Measurements from ENCODE around the gene EPS15. TPM values are rescaled to one million over a fixed set of nuclear protein-coding genes. Genes with fewer than 3 reads are reported as not detected.

The EPS15 gene
- polyA plus RNA-seq, 1 donor (not counting 4 experiments of a cell fraction or from before 2014, with no cell fraction given): 33.2 TPM

DNA sequence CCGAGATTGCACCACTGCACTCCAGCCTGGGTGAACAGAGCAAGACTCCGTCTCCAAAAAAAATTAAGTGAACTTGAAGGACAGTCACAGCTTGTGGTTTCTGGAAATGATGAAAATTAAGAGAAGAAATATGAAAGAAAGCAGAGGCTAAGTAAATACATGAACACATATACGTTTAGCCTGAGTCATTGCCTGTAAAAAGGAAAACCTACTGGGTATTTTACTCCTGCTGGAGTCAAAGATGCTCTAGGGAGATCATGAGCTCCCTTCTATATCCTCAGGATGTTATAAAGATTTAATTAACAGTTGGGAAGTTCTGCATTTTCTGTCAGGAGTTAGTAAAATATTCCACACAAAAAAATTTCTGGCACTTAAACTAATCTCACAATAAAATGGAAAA, 145.2 kb downstream of the EPS15 start:
- H3K4me3 ChIP-seq (ENCODE audit: control insufficient read depth in 2 of 3, extremely low read depth in 1 of 3, insufficient read depth in 2 of 3, low read depth in 1 of 3, low read length in 3 of 3): no peak overlapping the region
- H2AFZ ChIP-seq (ENCODE audit: control insufficient read depth, low read length): no peak overlapping the region
- no peak overlapping the region for H3K9ac ChIP-seq (ENCODE audit: control insufficient read depth, extremely low read depth, insufficient read depth, low read length)
- no peak overlapping the region for H3K4me2 ChIP-seq (ENCODE audit: control insufficient read depth, extremely low read depth, insufficient read depth, low read depth, low read length)
- H3K79me2 ChIP-seq (ENCODE audit: control insufficient read depth, insufficient read depth, low read length): no peaks in the 10 kb centered on the region
- no peaks in the 10 kb centered on the region for H3K27me3 ChIP-seq (ENCODE audit: control insufficient read depth, extremely low read depth, insufficient read depth, low read length)
- dilution Hi-C loops (cut with MboI; ENCODE audit: extremely low pct_ligation_motif_present, low sequenced_read_pairs): no loop called here
- DNase-seq (ENCODE audit: low read depth, low spot score) (no peak), FAIRE-seq (no peak)
- H4K20me1 ChIP-seq (ENCODE audit: control insufficient read depth, extremely low read depth, insufficient read depth, low read length): no peaks in the 10 kb centered on the region
- H3K27ac ChIP-seq (ENCODE audit: control insufficient read depth, insufficient read depth, low read length): no peak overlapping the region
- H3K9me3 ChIP-seq (ENCODE audit: control insufficient read depth, low read depth, low read length): no peaks in the 10 kb centered on the region
- H3K4me1 ChIP-seq (ENCODE audit: control insufficient read depth, extremely low read depth, insufficient read depth, low read length): peaks cover 3% of the 10 kb centered on the region
- peaks cover 7 to 12% of the 10 kb centered on the region in 2 experiments for H3K36me3 ChIP-seq (ENCODE audit: control insufficient read depth in 2 of 2, extremely low read depth in 1 of 2, insufficient read depth in 2 of 2, low read length in 2 of 2)
- no peak for TF ChIP-seq EZH2 (IDR thresholded peaks at IDR 0.05; ENCODE audit: low read length)
- TF ChIP-seq, protein P1, sequence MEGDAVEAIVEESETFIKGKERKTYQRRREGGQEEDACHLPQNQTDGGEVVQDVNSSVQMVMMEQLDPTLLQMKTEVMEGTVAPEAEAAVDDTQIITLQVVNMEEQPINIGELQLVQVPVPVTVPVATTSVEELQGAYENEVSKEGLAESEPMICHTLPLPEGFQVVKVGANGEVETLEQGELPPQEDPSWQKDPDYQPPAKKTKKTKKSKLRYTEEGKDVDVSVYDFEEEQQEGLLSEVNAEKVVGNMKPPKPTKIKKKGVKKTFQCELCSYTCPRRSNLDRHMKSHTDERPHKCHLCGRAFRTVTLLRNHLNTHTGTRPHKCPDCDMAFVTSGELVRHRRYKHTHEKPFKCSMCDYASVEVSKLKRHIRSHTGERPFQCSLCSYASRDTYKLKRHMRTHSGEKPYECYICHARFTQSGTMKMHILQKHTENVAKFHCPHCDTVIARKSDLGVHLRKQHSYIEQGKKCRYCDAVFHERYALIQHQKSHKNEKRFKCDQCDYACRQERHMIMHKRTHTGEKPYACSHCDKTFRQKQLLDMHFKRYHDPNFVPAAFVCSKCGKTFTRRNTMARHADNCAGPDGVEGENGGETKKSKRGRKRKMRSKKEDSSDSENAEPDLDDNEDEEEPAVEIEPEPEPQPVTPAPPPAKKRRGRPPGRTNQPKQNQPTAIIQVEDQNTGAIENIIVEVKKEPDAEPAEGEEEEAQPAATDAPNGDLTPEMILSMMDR (optimal IDR thresholded peaks at IDR 0.05 in 1 of 3, IDR thresholded peaks at IDR 0.05 in 1 of 3, conservative IDR thresholded peaks at IDR 0.05 in 1 of 3; ENCODE audit: extremely low read depth in 1 of 3, insufficient read depth in 2 of 3, low read length in 3 of 3): no peak
- H3K9me1 ChIP-seq (ENCODE audit: control insufficient read depth, extremely low read depth, insufficient read depth, low read length): no peaks in the 10 kb centered on the region

- no peaks in the 10 kb centered on the region for H3K9me1 ChIP-seq (ENCODE audit: control insufficient read depth, extremely low read depth, insufficient read depth, low read length)
- peaks cover 3% of the 10 kb centered on the region for H3K4me1 ChIP-seq (ENCODE audit: control insufficient read depth, extremely low read depth, insufficient read depth, low read length)
- H3K79me2 ChIP-seq (ENCODE audit: control insufficient read depth, insufficient read depth, low read length): no peaks in the 10 kb centered on the region
- H3K9ac ChIP-seq (ENCODE audit: control insufficient read depth, extremely low read depth, insufficient read depth, low read length): no peak overlapping the region
- FAIRE-seq: no peak
- no peak overlapping the region for H3K4me2 ChIP-seq (ENCODE audit: control insufficient read depth, extremely low read depth, insufficient read depth, low read depth, low read length)
- no peaks in the 10 kb centered on the region for H3K27me3 ChIP-seq (ENCODE audit: control insufficient read depth, extremely low read depth, insufficient read depth, low read length)
- no peak overlapping the region for H3K27ac ChIP-seq (ENCODE audit: control insufficient read depth, insufficient read depth, low read length)
- dilution Hi-C loops (cut with MboI; ENCODE audit: extremely low pct_ligation_motif_present, low sequenced_read_pairs): no loop called here
- H2AFZ ChIP-seq (ENCODE audit: control insufficient read depth, low read length): no peak overlapping the region
- no peaks in the 10 kb centered on the region for H4K20me1 ChIP-seq (ENCODE audit: control insufficient read depth, extremely low read depth, insufficient read depth, low read length)
- TF ChIP-seq EZH2 (IDR thresholded peaks at IDR 0.05; ENCODE audit: low read length): no peak
- TF ChIP-seq, protein P1 (optimal IDR thresholded peaks at IDR 0.05 in 1 of 3, IDR thresholded peaks at IDR 0.05 in 1 of 3, conservative IDR thresholded peaks at IDR 0.05 in 1 of 3; ENCODE audit: extremely low read depth in 1 of 3, insufficient read depth in 2 of 3, low read length in 3 of 3): no peak
- H3K9me3 ChIP-seq (ENCODE audit: control insufficient read depth, low read depth, low read length): no peaks in the 10 kb centered on the region
- DNase-seq (ENCODE audit: low read depth, low spot score): no peak
- H3K36me3 ChIP-seq (ENCODE audit: control insufficient read depth in 2 of 2, extremely low read depth in 1 of 2, insufficient read depth in 2 of 2, low read length in 2 of 2): peaks cover 7 to 10% of the 10 kb centered on the region in 2 experiments
- no peak overlapping the region for H3K4me3 ChIP-seq (ENCODE audit: control insufficient read depth in 2 of 3, extremely low read depth in 1 of 3, insufficient read depth in 2 of 3, low read depth in 1 of 3, low read length in 3 of 3)
Observed at GRCh38 chr1:51372561-51372960, 146.5 kb downstream of the EPS15 start.

Measured in keratinocyte (primary cell).